ENCODE data around the gene KANTR.

GRCh38 chrX:53093177-53093655 is 726 bp upstream of the KANTR start:
- no peak for TF ChIP-seq ZNF274 (IDR thresholded peaks at IDR 0.05; ENCODE audit: low read depth, low read length)
- no peak for TF ChIP-seq YY1 (IDR thresholded peaks at IDR 0.05; ENCODE audit: insufficient read depth, insufficient read length)

Measured in NT2/D1 (cell line).